Nephron progenitor cell (in vitro differentiated cells): ENCODE data around the gene A3GALT2.
A peak's percentile ranks its signal among the peaks of the same experiment; 100 is the strongest.

Experiments used
- DNase-seq: peaks from one replicate; pipeline ENCODE4 v3.0.0; 2021
- H3K27ac Mint-ChIP-seq: 2 replicates; pipeline ENCODE4 v1.8.0; 2021; ENCODE audit warnings: mild to moderate bottlenecking, moderate library complexity, mixed read lengths
- H3K27me3 Mint-ChIP-seq: 2 replicates; pipeline ENCODE4 v1.8.0; 2021; ENCODE audit warnings: mild to moderate bottlenecking, low read depth, mixed read lengths; ENCODE audit not compliant: poor library complexity
- H3K36me3 Mint-ChIP-seq: 2 replicates; pipeline ENCODE4 v1.8.0; 2021; ENCODE audit warnings: low read depth, mixed read lengths
- H3K4me1 Mint-ChIP-seq: 2 replicates; pipeline ENCODE4 v1.8.0; 2021; ENCODE audit warnings: mixed read lengths
- H3K4me3 Mint-ChIP-seq: 2 replicates; pipeline ENCODE4 v1.8.0; 2021; ENCODE audit warnings: mild to moderate bottlenecking, moderate library complexity, mixed read lengths
- H3K9me3 Mint-ChIP-seq: 2 replicates; pipeline ENCODE4 v1.8.0; 2021; ENCODE audit warnings: mild to moderate bottlenecking, moderate library complexity, mixed read lengths
- TF ChIP-seq, protein P1 (sequence below): fragments of 200-600 bp; sonication (generic); IDR thresholded peaks from 2 replicates; pipeline ENCODE4 v1.5.0; 2021; ENCODE audit warnings: antibody characterized with exemption

A3GALT2 gene

DNA sequence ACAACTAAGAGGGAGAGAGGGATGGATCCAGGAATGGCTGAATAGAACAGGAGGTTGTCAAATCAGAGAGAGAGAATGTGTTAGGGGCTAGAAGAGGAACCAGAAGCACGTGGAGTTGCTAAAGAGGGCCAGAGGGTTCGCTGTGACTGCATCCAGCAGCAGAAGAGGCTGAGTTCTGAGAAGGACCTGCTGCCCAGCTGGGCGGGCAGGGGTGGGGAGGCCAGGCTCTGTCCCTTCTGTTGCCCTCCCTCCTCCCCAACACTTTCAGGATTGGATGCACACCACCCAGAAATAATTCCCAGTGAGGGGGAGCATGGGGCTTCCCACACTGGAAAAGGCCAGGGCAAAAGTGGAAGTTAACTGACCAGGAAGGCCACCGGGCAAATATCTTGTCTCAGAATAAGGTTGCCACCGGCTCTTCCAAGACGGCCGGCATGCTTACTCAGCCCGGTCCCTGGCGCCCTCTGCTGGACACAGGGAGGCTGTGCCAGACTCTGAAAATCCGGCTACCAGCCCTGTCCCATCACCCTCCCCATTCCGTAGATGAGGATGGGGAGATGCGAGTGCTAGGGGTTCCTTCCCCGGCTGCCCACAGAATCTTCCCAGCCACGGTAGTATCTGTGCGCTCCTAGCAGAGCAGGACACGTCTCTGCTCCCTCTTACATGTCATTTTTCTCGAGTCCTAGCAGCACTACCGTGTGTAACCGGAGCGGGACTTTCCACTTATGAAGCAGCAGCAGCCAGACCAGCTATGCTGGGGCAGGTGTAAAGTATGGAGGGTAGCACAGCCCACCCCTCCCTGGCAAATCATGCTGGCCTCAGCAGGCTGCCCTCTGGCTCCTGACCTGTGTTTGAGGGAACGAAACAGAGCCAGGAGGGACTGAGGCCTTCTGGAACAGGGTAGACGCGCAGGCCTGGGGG is 46.8 kb upstream of the A3GALT2 start:
- peak overlapping the region; percentile 94 for H3K27ac Mint-ChIP-seq
- no peak overlapping the region for H3K4me3 Mint-ChIP-seq
- TF ChIP-seq, protein P1, sequence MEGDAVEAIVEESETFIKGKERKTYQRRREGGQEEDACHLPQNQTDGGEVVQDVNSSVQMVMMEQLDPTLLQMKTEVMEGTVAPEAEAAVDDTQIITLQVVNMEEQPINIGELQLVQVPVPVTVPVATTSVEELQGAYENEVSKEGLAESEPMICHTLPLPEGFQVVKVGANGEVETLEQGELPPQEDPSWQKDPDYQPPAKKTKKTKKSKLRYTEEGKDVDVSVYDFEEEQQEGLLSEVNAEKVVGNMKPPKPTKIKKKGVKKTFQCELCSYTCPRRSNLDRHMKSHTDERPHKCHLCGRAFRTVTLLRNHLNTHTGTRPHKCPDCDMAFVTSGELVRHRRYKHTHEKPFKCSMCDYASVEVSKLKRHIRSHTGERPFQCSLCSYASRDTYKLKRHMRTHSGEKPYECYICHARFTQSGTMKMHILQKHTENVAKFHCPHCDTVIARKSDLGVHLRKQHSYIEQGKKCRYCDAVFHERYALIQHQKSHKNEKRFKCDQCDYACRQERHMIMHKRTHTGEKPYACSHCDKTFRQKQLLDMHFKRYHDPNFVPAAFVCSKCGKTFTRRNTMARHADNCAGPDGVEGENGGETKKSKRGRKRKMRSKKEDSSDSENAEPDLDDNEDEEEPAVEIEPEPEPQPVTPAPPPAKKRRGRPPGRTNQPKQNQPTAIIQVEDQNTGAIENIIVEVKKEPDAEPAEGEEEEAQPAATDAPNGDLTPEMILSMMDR: peak; percentile 98
- H3K36me3 Mint-ChIP-seq: peaks cover 37% of the 10 kb centered on the region
- no peaks in the 10 kb centered on the region for H3K27me3 Mint-ChIP-seq
- DNase-seq: peak; percentile 91
- no peaks in the 10 kb centered on the region for H3K9me3 Mint-ChIP-seq
- H3K4me1 Mint-ChIP-seq: peaks cover 69% of the 10 kb centered on the region

DNA sequence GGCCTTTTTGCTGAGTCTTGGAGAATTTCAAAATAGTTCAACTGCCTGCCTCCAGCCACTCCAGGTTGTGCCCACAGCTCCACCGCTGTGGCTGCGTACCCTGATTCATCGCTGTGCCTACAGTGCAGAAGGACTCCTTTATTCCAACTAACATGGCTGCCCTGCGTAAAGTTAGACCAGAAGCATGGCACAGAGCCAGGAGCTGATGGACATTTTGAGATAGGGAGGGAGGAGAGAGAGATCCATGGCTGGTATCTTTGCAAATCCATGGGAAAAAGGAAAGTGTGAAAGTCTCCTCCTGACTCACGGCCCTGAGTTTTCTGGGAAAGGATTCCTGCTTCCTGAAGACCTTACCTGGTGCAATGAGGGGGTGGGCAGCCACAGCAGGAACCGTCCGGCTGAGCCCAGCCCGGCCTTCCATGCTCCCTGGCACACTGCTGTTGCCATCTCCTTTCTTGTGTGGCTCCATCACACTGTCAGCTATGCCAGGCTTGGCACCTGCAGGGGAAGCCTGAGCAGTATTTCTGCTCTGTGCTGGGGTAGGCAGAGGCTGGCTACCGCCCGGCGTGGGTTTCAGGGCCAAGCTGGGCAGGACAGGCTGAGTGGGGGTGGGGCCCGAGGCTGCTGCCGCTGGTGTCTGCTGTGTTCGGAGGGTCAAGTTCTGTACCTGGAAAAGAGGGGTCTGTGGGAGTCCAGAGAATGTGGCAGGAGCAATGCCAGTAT is 46.0 kb upstream of the A3GALT2 start:
- Mint-ChIP-seq H3K9me3 (no peaks in the 10 kb centered on the region), H3K4me1 (peaks cover 77% of the 10 kb centered on the region), H3K27me3 (no peaks in the 10 kb centered on the region), H3K27ac (peak overlapping the region; percentile 94), H3K4me3 (peak overlapping the region; percentile 45), H3K36me3 (peaks cover 34% of the 10 kb centered on the region)
- TF ChIP-seq, protein P1: no peak
- no peak for DNase-seq

DNA sequence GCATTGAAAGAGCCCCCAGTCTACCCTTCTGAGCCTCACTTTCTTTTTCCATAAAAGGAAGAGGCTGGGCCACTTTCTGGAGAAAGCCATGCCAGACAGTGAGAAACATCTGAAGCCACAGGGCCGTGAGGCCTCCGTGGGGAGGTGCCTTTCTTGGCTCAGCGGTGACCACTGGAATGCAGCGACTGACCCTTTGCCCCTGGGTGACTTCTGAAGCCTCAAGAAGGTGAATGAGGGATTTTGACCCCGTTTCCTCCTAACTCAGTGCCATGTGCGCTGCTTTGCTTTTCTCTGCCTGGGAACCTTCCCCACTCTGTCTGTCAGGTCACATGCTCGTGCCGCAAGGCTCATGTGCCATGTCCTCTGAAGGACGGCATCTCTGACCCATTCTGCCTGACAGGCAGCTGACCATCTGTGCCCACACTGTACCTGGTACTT is 44.7 kb upstream of the A3GALT2 start:
- TF ChIP-seq, protein P1: no peak
- peak; percentile 61 for DNase-seq
- H3K36me3 Mint-ChIP-seq: peaks cover 36% of the 10 kb centered on the region
- H3K9me3 Mint-ChIP-seq: no peaks in the 10 kb centered on the region
- H3K27ac Mint-ChIP-seq: peak overlapping the region; percentile 93
- H3K4me3 Mint-ChIP-seq: peak overlapping the region; percentile 59
- peaks cover 85% of the 10 kb centered on the region for H3K4me1 Mint-ChIP-seq
- H3K27me3 Mint-ChIP-seq: no peaks in the 10 kb centered on the region

DNA sequence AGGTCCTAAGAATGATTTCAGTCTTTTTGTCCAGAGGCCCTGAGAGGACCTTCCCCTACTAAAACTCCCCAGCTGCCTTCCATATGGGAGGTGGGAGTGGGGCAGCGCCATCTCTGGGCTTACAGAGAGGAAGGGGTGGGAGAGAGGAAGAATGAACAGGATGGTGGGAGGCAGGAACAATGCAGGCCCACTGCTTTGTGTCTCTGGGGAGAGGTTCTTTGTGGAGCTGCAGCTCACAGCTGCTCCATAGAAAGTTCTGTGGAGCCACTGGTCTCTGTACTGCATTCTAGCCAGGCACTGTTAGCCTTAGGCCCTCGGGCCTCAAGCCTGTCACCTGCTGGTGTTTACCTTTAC is 43.6 kb upstream of the A3GALT2 start:
- TF ChIP-seq, protein P1: no peak
- H3K36me3 Mint-ChIP-seq: peaks cover 34% of the 10 kb centered on the region
- no peak for DNase-seq
- H3K4me1 Mint-ChIP-seq: peaks cover 91% of the 10 kb centered on the region
- H3K27ac Mint-ChIP-seq: peak overlapping the region; percentile 93
- H3K9me3 Mint-ChIP-seq: no peaks in the 10 kb centered on the region
- H3K4me3 Mint-ChIP-seq: peak overlapping the region; percentile 20
- no peaks in the 10 kb centered on the region for H3K27me3 Mint-ChIP-seq

DNA sequence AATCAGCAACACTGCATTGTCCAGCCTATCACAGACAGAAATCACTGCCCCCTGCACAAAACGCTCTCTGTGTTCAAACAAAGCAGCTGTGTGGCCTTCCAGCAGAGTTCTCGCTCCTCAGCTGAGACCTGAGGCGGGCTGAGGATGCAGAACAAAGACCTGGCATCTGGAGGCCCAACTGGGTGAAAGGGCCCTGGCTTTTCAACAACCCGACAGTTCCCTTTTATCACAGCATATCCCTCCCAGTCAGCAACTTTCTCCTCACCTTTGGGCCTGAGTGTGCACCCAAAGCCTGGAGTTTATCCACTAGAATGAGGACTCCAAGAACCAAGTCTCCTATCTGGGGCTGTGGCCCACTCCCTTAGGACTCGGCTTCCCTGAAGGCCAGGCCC is 42.6 kb upstream of the A3GALT2 start:
- TF ChIP-seq, protein P1: no peak
- peak overlapping the region; percentile 93 for H3K27ac Mint-ChIP-seq
- no peak for DNase-seq
- peaks cover 38% of the 10 kb centered on the region for H3K36me3 Mint-ChIP-seq
- H3K4me3 Mint-ChIP-seq: peak overlapping the region; percentile 79
- peaks cover 89% of the 10 kb centered on the region for H3K4me1 Mint-ChIP-seq
- H3K27me3 Mint-ChIP-seq: peaks cover 3% of the 10 kb centered on the region
- no peaks in the 10 kb centered on the region for H3K9me3 Mint-ChIP-seq
